ENCODE measurements around the gene RAB42. TPM values are rescaled to one million over a fixed set of nuclear protein-coding genes. Genes with fewer than 3 reads are reported as not detected.

RAB42 gene
- total and polyA plus RNA-seq, 2 of the 8 experiments (the other 6 are each of a cell fraction or from before 2014, with no cell fraction given), result 12.5 to 16.6 TPM

GRCh38 chr1:28565726-28566125 lies 26.3 kb upstream of the RAB42 start (continued):
- no peak for TF ChIP-seq SP1 (IDR thresholded peaks at IDR 0.05; ENCODE audit: low read depth, low read length)
- TF ChIP-seq SAP30 (IDR thresholded peaks at IDR 0.05; ENCODE audit: insufficient read depth, insufficient replicate concordance, low read length), result no peak
- TF ChIP-seq SIN3A (conservative IDR thresholded peaks at IDR 0.05 in 1 of 2, IDR thresholded peaks at IDR 0.05 in 1 of 2; ENCODE audit: low read depth in 1 of 2, low read length in 2 of 2), result no peak
- no peak for TF ChIP-seq POLR2A (IDR thresholded peaks at IDR 0.05; ENCODE audit: control extremely low read depth in 1 of 2, low read depth in 2 of 2, low read length in 2 of 2)
- TF ChIP-seq PHF8 (conservative IDR thresholded peaks at IDR 0.05; ENCODE audit: low read depth, low read length), result no peak
